ENCODE measurements around the gene ABHD17A.
A peak's percentile ranks its signal among the peaks of the same experiment; 100 is the strongest.
"Not testable (repeated sequence)": the region's sequence is repeated elsewhere in the genome, so short reads cannot be mapped to it uniquely, and the experiment has no call there.

ABHD17A gene

DNA sequence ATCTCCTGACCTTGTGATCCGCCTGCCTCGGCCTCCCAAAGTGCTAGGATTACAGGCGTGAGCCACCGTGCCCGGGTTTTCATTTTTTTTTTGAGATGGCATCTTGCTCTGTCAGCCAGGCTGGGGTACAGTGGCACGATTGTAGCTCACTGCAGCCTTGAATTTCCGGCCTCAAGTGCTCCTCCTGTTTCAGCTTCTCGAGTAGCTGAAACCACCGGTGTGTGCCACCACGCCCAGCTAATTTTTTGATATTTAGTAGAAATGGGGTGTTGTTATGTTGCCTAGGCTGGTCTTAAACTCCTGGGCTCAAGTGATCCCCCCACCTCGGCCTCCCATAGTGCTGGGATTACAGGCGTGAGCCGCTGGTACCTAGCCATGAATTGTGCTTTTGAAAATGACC lies 25.8 kb upstream of the ABHD17A start:
- no peak for DNase-seq (ENCODE audit: low read depth in 1 of 2, low spot score in 1 of 2)

DNA sequence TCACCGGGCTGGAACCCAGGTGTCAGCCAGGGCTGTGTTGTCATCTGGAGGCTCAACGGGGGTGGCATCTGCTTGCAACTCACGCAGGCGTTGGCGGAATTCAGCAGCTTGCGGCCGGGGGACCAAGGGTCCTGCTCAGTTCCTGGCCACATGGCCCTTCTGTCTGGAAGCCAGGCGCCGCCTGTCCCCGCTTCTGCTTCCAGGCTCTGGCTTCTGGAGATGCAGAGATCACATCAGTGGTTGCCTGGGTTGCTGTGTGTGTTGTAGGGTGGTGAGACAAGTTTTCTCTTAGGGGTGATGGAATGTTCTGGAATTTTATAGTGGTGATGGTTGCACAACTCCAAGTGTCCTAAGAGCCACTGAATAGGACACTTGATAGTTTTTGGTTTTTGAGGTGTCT lies 24.9 kb upstream of the ABHD17A start:
- DNase-seq (ENCODE audit: low read depth in 1 of 2, low spot score in 1 of 2) = no peak

DNA sequence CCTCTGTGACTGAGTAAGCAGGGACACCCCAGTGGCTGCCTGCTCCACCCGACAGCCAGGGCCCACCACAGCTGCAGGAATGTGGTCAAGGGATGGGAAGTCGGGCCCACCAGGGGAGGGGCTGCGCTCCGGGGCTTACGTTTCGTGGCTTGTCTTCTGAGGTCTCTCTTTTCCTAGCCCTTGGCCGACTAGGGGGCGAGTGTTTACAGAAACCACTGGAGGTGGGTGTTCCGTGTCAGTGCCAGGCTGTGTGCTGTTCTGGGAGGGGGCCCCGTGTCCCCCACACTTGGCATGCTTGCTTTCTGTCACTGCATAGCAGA lies 24.4 kb upstream of the ABHD17A start:
- no peak for DNase-seq (ENCODE audit: low read depth in 1 of 2, low spot score in 1 of 2)

DNA sequence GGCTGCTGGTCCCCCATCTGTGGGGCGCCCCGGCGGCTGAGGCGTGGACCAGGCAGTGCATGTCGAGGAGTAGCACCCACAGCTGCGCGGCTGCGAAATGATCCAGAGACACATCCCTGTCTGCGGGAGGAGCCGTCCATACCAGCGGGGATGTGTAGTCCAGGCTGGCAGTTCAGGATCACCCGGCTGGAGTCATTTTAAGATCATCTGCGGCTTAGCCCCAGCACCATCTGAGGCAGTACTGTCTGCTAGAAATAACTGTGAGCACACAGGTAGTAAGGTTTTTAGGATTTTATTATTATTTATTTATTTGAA lies 23.0 kb upstream of the ABHD17A start:
- no peak for DNase-seq (ENCODE audit: low read depth in 1 of 2, low spot score in 1 of 2)

DNA sequence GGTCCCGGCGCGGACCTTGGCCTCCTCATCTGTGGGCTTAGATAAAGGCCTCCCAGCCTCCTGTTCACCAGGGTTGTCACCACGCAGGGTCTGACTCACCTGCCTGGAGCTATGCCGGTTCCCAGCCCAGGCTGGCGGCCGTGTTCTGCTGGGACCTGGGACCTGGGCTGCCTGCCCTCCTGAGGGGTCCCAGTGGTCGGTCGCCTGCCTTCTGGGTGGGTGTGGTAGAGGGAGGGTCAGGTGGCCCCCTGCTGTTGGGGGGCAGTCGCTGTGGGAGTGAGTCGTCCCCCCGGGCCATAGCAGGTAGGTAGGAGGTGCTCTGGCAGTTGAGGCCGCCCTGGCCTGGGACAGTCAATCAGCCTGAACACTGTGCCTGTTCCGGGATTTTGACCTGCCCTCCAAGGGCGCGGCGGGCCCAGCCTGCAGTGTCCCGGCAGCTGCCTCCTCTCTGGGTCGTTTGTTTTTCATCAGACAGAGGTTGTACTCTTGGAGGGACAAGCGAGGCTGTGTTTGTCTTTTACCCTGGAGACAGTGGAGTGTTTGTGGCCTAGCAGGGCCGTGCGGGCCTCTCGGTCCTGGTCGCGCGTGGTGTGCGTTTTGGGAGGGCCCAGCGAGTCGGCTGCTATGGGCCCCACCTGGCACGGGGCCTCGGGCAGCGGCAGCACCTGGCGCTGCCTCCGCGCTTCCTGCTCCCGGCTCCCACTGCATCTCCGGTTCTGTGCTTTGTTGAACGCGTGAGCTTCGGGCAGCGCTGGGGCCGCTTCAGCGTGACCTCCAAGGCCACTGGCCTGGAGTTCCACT lies 22.5 kb upstream of the ABHD17A start:
- DNase-seq (ENCODE audit: low read depth in 1 of 2, low spot score in 1 of 2) = no peak

DNA sequence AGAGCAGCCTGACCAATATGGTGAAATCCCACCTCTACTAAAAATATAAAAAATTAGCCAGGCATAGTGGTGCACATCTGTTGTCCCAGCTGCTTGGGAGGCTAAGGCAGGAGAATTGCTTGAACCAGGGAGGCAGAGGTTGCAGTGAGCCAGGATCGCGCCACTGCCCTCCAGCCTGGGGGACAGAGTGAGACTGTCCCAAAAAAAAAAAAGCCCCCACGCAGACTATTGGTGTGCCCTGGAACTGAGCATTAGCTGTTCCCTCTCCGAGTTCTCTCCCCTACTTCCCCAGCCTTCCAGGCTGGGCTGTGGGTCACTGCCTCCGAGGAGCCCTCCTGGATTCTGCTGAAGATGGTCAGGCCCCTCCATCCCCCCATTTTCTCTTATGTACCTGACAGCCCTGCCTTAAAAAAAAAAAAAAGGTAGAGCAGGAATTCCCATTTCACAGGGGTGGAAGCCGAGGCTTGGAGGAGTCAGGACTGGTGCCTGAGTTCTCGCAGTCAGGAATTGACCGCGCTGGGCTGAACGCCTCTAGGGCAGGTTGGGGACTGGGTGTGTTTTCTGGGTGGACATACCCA lies 21.8 kb upstream of the ABHD17A start:
- DNase-seq (ENCODE audit: low read depth in 1 of 2, low spot score in 1 of 2) = no peak

DNA sequence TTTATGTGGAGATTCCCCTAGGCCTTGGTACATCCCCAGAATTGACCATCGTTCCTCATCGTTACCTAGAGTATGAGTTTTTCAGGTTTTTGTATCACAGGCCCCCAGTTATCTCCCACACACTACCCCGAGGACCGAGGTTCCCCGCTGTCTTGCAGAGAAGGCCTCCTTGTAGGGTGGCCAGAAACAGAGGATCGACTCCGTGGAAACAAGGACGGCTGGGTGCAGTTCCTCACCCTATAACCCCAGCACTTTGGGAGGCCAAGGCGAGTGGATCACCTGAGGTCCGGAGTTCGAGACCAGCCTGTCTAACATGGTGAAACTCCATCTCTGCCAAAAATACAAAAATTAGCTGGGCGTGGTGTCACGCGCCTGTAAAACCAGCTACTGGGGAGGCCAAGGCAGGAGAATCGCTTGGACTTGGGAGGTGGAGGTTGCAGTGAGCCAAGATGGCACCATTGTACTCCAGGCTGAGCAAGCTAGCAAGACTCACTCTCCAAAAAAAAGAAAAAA lies 20.6 kb upstream of the ABHD17A start:
- no peak for DNase-seq (ENCODE audit: low read depth in 1 of 2, low spot score in 1 of 2)

DNA sequence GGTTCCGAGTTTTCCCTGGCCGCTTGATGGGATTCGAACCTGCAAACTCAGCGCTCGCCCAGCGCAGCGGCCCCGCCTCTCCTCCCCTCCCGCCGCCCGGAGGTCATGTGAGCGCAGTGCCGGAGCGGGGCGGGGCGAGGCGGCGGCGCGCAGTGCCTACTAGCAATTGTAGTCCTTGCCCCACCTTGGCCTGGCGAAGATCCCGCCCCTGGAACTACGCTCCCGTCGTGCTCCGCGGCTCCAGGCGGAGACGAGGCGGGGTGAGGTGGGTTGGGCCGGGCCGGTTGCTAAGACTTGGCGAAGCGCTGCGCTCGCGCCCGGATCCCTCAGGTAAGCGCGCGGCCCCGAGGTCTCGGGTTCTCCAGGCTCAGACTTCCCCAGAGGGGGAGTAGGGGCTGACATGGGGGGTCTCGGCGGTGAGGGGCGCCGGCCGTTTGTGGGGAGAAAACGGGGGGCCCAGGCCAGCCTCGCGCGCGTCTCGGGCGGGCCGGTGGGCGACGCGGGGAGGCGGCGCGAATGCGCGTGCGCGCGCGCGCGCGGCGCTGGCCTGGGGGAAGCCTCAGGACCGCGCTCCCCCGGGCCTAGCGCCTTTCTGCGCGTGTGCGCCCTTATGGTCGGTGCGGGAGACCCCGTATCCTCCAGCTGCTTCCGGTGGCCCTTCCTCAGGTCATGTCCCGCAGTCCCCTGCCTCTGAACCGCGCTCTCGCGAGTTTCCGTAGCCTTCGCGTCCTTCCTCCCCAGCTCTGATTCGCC lies 20.0 kb upstream of the ABHD17A start, which contains the start of the genes ADAT3 and SCAMP4:
ADAT3 (plus strand) TSS at position 290 of the 753 bp plus-strand sequence. CDS start 6,649 bp downstream, outside the sequence.
SCAMP4 (plus strand) TSS at position 290 of the 753 bp plus-strand sequence. CDS start 9,621 bp downstream, outside the sequence.
- peak; percentile 96 to 97 for DNase-seq (ENCODE audit: low read depth in 1 of 2, low spot score in 1 of 2)

DNA sequence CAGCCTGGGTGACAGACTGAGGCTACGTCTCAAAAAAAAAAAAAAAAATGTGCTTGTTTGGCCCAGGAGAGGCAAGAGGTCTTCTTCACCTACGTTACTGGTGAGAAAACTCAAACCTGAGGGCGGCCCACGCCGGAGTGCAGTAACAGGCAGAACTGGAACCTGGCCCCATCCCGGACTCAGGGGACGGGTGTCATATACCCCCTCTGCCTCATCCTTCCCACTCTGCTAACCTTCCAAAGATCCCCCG lies 19.5 kb upstream of the ABHD17A start:
- DNase-seq (ENCODE audit: low read depth in 1 of 2, low spot score in 1 of 2) = no peak

DNA sequence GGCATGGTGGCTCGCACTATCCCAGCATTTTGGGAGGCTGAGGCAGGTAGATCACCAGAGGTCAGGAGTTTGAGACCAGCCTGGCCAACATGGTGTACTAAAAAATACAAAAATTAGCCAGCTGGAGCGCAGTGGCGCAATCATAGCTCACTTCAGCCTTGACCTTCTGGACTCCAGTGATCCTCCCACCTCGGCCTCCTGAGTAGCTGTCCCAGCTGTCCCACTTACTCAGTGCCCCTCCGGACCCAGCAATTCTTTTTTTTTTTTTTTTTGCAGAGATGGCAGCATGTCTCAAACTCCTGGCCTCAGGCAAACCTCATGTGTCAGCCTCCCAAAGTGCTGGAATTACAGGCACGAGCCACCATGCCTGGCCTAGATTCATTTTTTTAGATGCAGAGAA lies 17.6 kb upstream of the ABHD17A start:
- DNase-seq (ENCODE audit: low read depth in 1 of 2, low spot score in 1 of 2) = no peak

DNA sequence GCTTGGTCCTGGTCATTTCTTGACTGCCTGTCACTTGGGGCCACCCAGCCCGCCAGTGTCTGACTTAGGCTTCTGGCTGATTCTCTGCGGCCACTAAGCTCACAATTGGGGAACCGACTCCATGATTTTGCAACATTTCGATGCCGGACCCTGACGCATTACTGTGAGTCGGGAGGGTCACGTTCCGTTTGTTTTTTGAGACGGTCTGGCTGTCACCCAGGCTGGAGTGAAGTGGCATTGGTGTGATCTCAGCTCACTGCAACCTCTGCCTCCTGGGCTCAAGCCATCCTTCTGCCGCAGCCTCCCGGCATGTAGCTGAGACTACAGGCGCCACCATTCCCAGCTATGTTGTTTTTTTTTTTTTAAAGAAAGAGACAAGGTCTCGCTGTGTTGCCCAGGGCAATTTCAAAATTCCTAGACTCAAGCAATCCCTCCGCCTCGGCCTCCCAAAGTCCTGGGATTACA lies 16.7 kb upstream of the ABHD17A start:
- no peak for DNase-seq (ENCODE audit: low read depth in 1 of 2, low spot score in 1 of 2)

DNA sequence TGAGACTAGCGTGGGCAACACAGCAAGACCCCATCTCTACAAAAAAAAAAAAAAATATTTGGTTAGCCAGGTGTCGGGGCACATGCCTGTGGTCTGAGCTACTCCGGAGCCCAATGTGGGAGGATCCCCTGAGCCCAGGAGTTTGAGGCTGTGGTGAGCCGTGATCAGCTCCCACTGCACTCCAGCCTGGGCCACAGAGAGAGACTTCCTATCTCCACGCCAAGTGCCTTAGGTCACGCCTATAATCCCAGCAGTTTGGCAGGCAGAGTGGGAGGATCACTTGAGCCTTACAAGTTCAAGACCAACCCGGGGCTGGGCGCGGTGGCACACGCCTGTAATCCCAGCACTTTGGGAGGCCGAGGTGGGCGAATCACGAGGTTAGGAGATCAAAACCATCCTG lies 11.2 kb upstream of the ABHD17A start:
- no peak for DNase-seq (ENCODE audit: low read depth in 1 of 2, low spot score in 1 of 2)

DNA sequence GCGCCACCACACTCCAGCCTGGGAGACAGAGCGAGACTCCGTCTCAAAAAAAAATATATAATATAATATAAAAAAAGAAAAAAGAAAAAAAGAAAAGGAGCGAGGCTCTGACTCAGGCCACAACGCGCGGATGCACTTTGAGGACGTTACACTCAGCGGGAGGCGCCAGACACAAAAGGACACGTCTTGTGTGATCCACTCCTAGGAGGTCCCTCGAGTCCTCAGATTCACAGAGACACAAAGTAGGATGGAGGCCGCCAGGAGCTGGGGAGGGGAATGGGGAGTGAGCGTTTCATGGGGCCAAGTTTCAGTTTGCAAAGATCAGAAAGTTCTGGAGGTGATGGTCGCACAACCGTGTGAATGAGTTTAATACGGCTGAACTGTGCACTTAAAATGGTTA lies 8.5 kb upstream of the ABHD17A start:
- no peak for DNase-seq (ENCODE audit: low read depth in 1 of 2, low spot score in 1 of 2)

DNA sequence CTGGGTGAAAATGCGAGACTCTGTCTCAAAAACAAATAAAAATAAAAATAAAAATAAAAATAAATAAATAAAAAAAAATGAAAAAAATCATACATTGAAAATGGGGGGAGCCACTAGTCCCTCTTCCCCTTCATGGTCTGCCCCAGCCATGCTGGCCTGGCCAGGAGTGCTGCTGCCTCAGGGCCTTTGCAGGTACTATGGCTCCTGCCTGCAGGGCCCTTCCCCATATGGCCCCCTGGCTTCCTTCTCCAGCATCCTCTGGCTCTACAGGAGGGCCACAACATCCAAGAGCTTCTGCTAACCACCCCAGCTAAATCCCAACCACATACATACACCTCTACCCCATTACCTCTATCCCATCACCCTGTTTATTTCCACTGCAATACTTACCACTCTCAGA lies 4.6 kb upstream of the ABHD17A start:
- DNase-seq (ENCODE audit: low read depth in 1 of 2, low spot score in 1 of 2) = no peak

DNA sequence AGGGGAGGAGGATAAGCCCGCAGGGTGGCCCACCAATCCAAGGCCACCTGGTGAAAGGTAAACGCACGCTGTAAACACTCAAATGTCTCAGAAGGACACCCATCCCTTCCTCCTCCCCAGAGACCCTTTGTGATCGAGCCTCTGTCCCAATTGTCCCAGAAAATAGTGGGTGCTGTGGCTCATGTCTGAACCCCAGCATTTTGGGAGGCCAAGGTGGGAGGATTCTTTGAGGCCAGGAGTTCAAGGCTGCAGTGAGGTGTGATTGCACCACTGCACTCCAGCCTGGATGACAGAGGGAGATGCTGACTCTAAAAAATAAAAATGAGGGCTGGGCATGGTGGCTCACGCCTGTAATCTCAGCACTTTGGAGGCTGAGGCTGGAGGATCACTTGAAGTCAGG lies 3.1 kb upstream of the ABHD17A start:
- no peak for DNase-seq (ENCODE audit: low read depth in 1 of 2, low spot score in 1 of 2)

DNA sequence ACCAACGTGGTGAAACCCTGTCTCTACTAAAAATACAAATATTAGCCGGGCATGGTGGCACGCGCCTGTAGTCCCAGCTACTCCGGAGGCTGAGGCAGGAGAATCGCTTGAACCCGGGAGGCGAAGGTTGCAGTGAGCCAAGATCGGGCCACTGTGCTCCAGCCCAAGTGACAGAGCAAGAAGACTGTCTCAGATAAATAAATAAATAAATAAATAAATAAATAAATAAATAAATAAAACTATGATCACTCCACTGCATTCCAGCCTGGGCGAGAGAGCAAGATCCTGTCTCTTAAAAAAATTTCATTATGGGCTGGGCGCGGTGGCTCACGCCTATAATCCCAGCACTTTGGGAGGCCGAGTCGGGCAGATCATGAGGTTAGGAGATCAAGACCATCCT lies 1.1 kb upstream of the ABHD17A start:
- DNase-seq (ENCODE audit: low read depth in 1 of 2, low spot score in 1 of 2) = not testable (repeated sequence)

DNA sequence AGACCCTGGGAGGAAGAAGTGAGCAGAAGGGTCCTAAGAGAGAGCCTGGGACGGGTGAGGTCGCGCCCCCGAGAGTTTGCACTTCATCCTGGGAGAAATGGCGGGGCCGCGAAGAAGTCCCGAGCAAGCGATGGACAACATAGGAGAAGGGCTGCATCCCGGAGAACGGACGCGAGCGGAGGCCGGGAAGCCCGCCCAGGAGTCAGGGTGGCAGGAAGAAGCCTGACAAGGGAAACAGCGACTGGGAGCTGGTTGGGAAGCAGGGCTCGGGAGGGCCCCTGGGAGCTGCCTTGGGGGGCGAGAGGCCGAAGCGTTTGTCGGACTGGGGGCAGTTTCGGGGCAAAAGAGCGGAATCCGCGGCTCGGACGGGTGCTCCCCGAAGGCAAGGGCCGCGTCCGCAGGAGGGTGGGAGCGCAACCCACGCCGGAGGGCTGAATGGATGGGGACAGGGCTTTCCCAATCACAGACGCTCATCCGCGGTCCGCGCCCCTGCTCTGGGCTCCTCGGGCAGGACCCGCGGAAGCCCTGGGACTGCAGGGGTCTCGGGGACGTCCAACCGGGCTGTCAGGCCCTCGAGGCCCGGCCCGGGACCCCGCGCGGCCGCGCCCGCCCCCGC lies 469 bp downstream of the ABHD17A start:
- no peak for DNase-seq (ENCODE audit: low read depth in 1 of 2, low spot score in 1 of 2)

DNA sequence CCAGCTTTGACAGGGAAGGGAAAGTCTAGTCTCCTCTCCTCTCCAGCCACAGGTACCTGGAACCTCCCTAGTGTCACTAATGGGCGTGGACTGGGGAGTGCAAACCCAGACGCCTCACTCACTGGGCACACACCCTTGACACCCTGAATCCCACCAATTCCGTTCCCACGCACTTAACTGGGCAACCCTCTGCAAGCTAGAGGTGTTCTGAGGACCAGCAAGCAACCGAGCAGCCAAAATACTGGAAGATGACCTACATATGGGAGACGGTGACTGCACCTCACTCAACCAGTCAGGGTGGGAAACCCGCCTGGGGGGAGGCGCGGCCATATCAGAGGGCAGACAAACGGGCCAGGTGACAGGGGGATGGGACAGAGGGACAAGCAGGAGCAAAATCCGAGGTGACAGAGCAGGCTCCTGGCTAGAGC lies 991 bp downstream of the ABHD17A start:
- DNase-seq (ENCODE audit: low read depth in 1 of 2, low spot score in 1 of 2) = no peak

DNA sequence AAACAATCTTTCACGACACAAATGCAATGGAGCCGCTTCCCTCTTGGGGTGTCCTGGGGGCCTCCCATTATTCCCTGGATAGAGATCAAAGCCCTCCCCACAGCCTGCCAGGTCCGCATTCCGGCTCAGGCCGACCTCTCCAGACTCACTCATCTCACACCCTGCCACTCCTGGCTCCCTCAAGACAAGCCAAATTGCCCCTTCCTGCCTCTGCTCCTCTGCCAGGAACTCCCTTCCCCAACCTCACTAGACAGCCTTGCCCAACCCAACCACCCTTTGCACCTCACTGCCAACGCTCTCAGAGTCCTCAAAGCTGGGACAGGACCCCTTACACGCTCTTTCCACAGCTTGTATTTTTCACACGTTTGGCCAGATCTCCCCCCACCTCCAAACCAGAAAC lies 1.5 kb downstream of the ABHD17A start:
- no peak for DNase-seq (ENCODE audit: low read depth in 1 of 2, low spot score in 1 of 2)

DNA sequence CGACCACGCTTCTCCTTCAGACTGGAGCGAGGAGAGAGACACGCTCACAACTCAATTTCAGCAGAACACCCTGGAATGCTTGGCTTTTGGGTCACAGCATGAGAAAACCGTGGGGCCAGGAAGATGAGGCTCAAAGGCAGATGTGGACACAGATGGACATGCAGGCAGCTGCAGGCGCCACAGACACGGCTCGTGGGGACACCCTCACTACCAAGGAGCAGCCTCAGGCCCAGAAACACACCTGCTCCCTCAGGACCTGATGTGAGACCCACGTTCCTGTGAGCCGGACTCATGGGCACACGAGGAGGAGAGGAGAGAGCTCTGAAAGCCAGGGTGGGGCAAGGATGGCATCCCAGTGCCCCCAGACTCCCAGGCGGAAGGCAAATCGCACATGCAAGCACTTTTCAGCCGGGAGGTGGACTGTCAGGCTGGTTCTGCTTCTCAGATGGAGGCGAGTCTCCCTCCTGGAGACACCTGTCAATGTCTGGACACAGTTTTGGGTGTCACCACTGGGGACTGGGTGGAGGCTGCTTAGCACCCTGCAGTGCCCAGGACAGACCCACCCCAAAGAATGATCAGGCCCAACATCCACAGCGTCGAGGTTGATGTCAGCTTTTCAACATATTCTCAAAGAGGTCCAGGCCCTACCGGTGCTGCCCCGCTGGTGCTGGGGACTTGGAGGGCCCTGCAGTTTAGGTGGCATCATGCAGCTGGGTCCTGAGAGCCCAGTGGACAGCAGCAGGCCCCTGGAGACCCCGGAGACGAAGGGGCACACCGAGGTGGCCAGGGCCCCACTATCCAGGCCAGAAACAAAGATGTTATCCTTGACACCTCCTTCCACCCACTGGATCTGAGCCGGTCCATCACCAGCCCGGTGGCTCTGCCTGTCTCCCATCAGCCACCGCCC lies 2.3 kb downstream of the ABHD17A start:
- no peak for DNase-seq (ENCODE audit: low read depth in 1 of 2, low spot score in 1 of 2)
